Astrocyte of the hippocampus (primary cell): Measurements from ENCODE around the gene OR51G1.
"Not testable (repeated sequence)": the region's sequence is repeated elsewhere in the genome, so short reads cannot be mapped to it uniquely, and the experiment has no call there.

Source experiments
- DNase-seq: peaks from one replicate; pipeline ENCODE4 v3.0.0; 2011; ENCODE audit warnings: low read depth, low spot score

Gene OR51G1

GRCh38 chr11:4924239-4924638 is at the start of gene OR51G1:
OR51G1 (minus strand) TSS chr11:4924339; CDS start chr11:4924339, 0 bp downstream.
- DNase-seq: no peak

GRCh38 chr11:4962816-4963215 is 38.7 kb upstream of the OR51G1 start:
- DNase-seq: no peak

GRCh38 chr11:4960877-4961276 is 36.7 kb upstream of the OR51G1 start:
- no peak for DNase-seq

GRCh38 chr11:4957396-4957795 is 33.3 kb upstream of the OR51G1 start:
- no peak for DNase-seq

GRCh38 chr11:4955613-4956012 is 31.5 kb upstream of the OR51G1 start, which contains the start of gene OR51A2:
OR51A2 (minus strand) TSS chr11:4955713; CDS start chr11:4955713, 0 bp downstream.
- not testable (repeated sequence) for DNase-seq

- no peak for DNase-seq
Observed at GRCh38 chr11:4947505-4947904, 23.4 kb upstream of the OR51G1 start, which contains the start of gene OR51A4. OR51A4 (minus strand) TSS chr11:4947605; CDS start chr11:4947100, 505 bp downstream.

GRCh38 chr11:4936745-4937144 is 12.6 kb upstream of the OR51G1 start:
- DNase-seq: no peak

- DNase-seq: no peak
Observed at GRCh38 chr11:4932751-4933150, 8.6 kb upstream of the OR51G1 start.

GRCh38 chr11:4926608-4927007 is 2.5 kb upstream of the OR51G1 start:
- no peak for DNase-seq

GRCh38 chr11:4922304-4922703 is 1.8 kb downstream of the OR51G1 start:
- DNase-seq: no peak

GRCh38 chr11:4921796-4922195 is 2.3 kb downstream of the OR51G1 start:
- DNase-seq: no peak

- DNase-seq: no peak
Observed at GRCh38 chr11:4919250-4919649, 4.9 kb downstream of the OR51G1 start, which contains the start of gene OR51G2. OR51G2 (minus strand) TSS chr11:4919350; CDS start chr11:4915663, 3,687 bp downstream.

GRCh38 chr11:4916581-4916980 is 7.6 kb downstream of the OR51G1 start:
- DNase-seq: no peak

GRCh38 chr11:4903484-4903883 is 20.7 kb downstream of the OR51G1 start, which contains the start of gene OR51A7:
OR51A7 (plus strand) TSS chr11:4903783; CDS start chr11:4907370, 3,587 bp downstream.
- no peak for DNase-seq

GRCh38 chr11:4891996-4892640 is 32.0 kb downstream of the OR51G1 start:
- DNase-seq: peak; percentile 87

GRCh38 chr11:4890279-4890678 is 33.9 kb downstream of the OR51G1 start:
- DNase-seq: peak; percentile 2

GRCh38 chr11:4887591-4887990 is 36.5 kb downstream of the OR51G1 start:
- DNase-seq: no peak

- DNase-seq: no peak
Observed at GRCh38 chr11:4886186-4886585, 38.0 kb downstream of the OR51G1 start.

- DNase-seq: no peak
Observed at GRCh38 chr11:4884361-4884760, 39.8 kb downstream of the OR51G1 start.

- no peak for DNase-seq
Observed at GRCh38 chr11:4882543-4882942, 41.6 kb downstream of the OR51G1 start.

GRCh38 chr11:4881860-4882500 is 42.2 kb downstream of the OR51G1 start, which contains the start of gene OR51T1:
OR51T1 (plus strand) TSS chr11:4881900; CDS start chr11:4881900, 0 bp downstream.
- peak; percentile 3 for DNase-seq

- DNase-seq: no peak
Observed at GRCh38 chr11:4881188-4881587, 43.0 kb downstream of the OR51G1 start.
